Small intestine (tissue), 7 donors: ENCODE measurements around the gene AFAP1. TPM values are rescaled to one million over a fixed set of nuclear protein-coding genes. Genes with fewer than 3 reads are reported as not detected.

ENCODE experiments used
- DNase-seq, 2 donors: peaks; one replicate each; pipeline versions ENCODE4 v3.0.0 to v3.0.0-alpha.2; 2013
- FAIRE-seq: peaks from 2 replicates; lab custom pipeline; 2012; peaks lifted over from hg19 to GRCh38; lab: Jason Lieb, UNC
- H3K27ac ChIP-seq, 3 donors: one replicate each; pipeline ENCODE4 v1.5.1; 2013; ENCODE audit warnings: low read length in 2 of 3, mild to moderate bottlenecking in 2 of 3, control low read depth in 1 of 3, inconsistent platforms in 1 of 3, low read depth in 1 of 3, moderate library complexity in 1 of 3
- H3K27me3 ChIP-seq, 3 donors: one replicate each; pipeline ENCODE4 v1.6.1; 2013; ENCODE audit warnings: low read length in 3 of 3, inconsistent platforms in 1 of 3; ENCODE audit not compliant: control insufficient read depth in 3 of 3, insufficient read depth in 3 of 3
- H3K36me3 ChIP-seq, 3 donors: one replicate each; pipeline ENCODE4 v1.6.1; 2013; ENCODE audit warnings: low read length in 3 of 3, inconsistent platforms in 1 of 3, low read depth in 1 of 3, mild to moderate bottlenecking in 1 of 3, moderate library complexity in 1 of 3; ENCODE audit not compliant: control insufficient read depth in 3 of 3, insufficient read depth in 2 of 3
- H3K4me1 ChIP-seq, 3 donors: one replicate each; pipeline ENCODE4 v1.6.1; 2013; ENCODE audit warnings: low read length in 2 of 3, inconsistent platforms in 1 of 3, low read depth in 1 of 3, mild to moderate bottlenecking in 1 of 3, moderate library complexity in 1 of 3; ENCODE audit not compliant: control insufficient read depth in 3 of 3, insufficient read depth in 2 of 3
- H3K4me3 ChIP-seq, 3 donors: one replicate each; pipeline ENCODE4 v1.5.1; 2013; ENCODE audit warnings: low read length in 3 of 3, control low read depth in 1 of 3, inconsistent platforms in 1 of 3, low read depth in 1 of 3, mild to moderate bottlenecking in 1 of 3, moderate library complexity in 1 of 3
- H3K9me3 ChIP-seq, 2 donors: one replicate each; pipeline ENCODE4 v1.6.1; 2013; ENCODE audit warnings: low read depth in 1 of 2, low read length in 1 of 2; ENCODE audit not compliant: control insufficient read depth in 2 of 2, insufficient read depth in 1 of 2
- WGBS, 3 donors: extraction: QIAGEN DNeasy Blood & Tissue Kit; methylation state at CpG; one replicate each; pipeline ENCODE4 v1.1.7; 2013; 5-methylcytosine and 5-hydroxymethylcytosine counted together
- polyA plus RNA-seq, 4 donors: library from polyadenylated mRNA; stranded (reverse) in 3 of 4; unstranded in 1 of 4; fragments of 200-250 nt in 3 of 4; fragments of 120-200 nt in 1 of 4; gene quantifications; one replicate each; pipeline versions ENCODE4 v1.2.1 to v1.2.3, GENCODE V29; 2013
- donor health status: healthy with polysubstance abuse.
- donor health status: control.
- donor health status: control.
- donor health status: Bipolar disorder and iron deficiency.
- donor health status: healthy.

AFAP1 gene
- polyA plus RNA-seq, 4 donors, result 2.2 to 14.0 (median 6.7) TPM

GRCh38 chr4:7960017-7960789 is 20.5 kb upstream of the AFAP1 start:
- FAIRE-seq (no peak), DNase-seq (no peak)
- H3K4me3 ChIP-seq, result no peak overlapping the region
- H3K27ac ChIP-seq, result peak overlapping the region in 2 of 3 donors; percentile 1 to 19
- no peaks in the 10 kb centered on the region for H3K27me3 ChIP-seq
- peaks cover 0 to 27% (median 2%) of the 10 kb centered on the region in 3 donors for H3K4me1 ChIP-seq
- no peaks in the 10 kb centered on the region for H3K36me3 ChIP-seq
- 75 to 80% (median 75%) methylated on average over 11 of the region's 11 CpGs for WGBS, 3 donors
- H3K9me3 ChIP-seq, result no peaks in the 10 kb centered on the region

GRCh38 chr4:7959078-7959477 is 19.4 kb upstream of the AFAP1 start:
- Histone ChIP-seq H3K36me3 (no peaks in the 10 kb centered on the region), H3K4me1 (peaks cover 0 to 28% (median 2%) of the 10 kb centered on the region in 3 donors), H3K4me3 (no peak overlapping the region), H3K9me3 (peaks cover 2 to 4% of the 10 kb centered on the region in 2 donors), H3K27me3 (no peaks in the 10 kb centered on the region), H3K27ac (no peak overlapping the region)
- 83 to 85% (median 85%) methylated on average over 7 of the region's 7 CpGs for WGBS, 3 donors
- no peak for FAIRE-seq
- no peak for DNase-seq

- no peak for FAIRE-seq
- peaks cover 0 to 25% (median 2%) of the 10 kb centered on the region in 3 donors for H3K4me1 ChIP-seq
- H3K27me3 ChIP-seq, result no peaks in the 10 kb centered on the region
- DNase-seq, result peak; percentile 25 to 76
- H3K9me3 ChIP-seq, result peaks cover 2 to 4% of the 10 kb centered on the region in 2 donors
- H3K27ac ChIP-seq, result peak overlapping the region in 1 of 3 donors; percentile 82
- H3K36me3 ChIP-seq, result no peaks in the 10 kb centered on the region
- no peak overlapping the region for H3K4me3 ChIP-seq
- 18 to 53% (median 26%) methylated on average over 11 of the region's 11 CpGs for WGBS, 3 donors
These were observed 17.4 kb upstream of the AFAP1 start for GRCh38 chr4:7956934-7957656.

- DNase-seq, result peak in 1 of 2 donors; percentile 35
- peaks cover 2 to 9% of the 10 kb centered on the region in 2 donors for H3K9me3 ChIP-seq
- H3K36me3 ChIP-seq, result no peaks in the 10 kb centered on the region
- 54 to 62% (median 62%) methylated on average over 8 of the region's 8 CpGs for WGBS, 3 donors
- H3K4me1 ChIP-seq, result peaks cover 0 to 24% (median 2%) of the 10 kb centered on the region in 3 donors
- H3K4me3 ChIP-seq, result no peak overlapping the region
- no peaks in the 10 kb centered on the region for H3K27me3 ChIP-seq
- FAIRE-seq, result no peak
- peak overlapping the region in 1 of 3 donors; percentile 82 for H3K27ac ChIP-seq
These were observed 16.7 kb upstream of the AFAP1 start for GRCh38 chr4:7956270-7956808.

- Histone ChIP-seq H3K27ac (no peak overlapping the region), H3K27me3 (no peaks in the 10 kb centered on the region), H3K36me3 (no peaks in the 10 kb centered on the region), H3K4me1 (peaks cover 0 to 20% (median 2%) of the 10 kb centered on the region in 3 donors), H3K9me3 (peaks cover 2 to 19% of the 10 kb centered on the region in 2 donors), H3K4me3 (no peak overlapping the region)
- DNase-seq (peak in 1 of 2 donors; percentile 40), FAIRE-seq (no peak)
- WGBS, 3 donors, result 39 to 65% (median 63%) methylated on average over 4 of the region's 4 CpGs
These were observed 15.7 kb upstream of the AFAP1 start for GRCh38 chr4:7955393-7955792.

GRCh38 chr4:7952615-7953014 is 13.0 kb upstream of the AFAP1 start:
- Histone ChIP-seq H3K36me3 (no peaks in the 10 kb centered on the region), H3K27me3 (no peaks in the 10 kb centered on the region), H3K9me3 (peaks cover 2 to 19% of the 10 kb centered on the region in 2 donors), H3K4me1 (peaks cover 0 to 27% (median 3%) of the 10 kb centered on the region in 3 donors), H3K27ac (no peak overlapping the region), H3K4me3 (no peak overlapping the region)
- FAIRE-seq (no peak), DNase-seq (no peak)
- 91 to 95% (median 93%) methylated on average over 9 of the region's 9 CpGs for WGBS, 3 donors

GRCh38 chr4:7950301-7951092 is 10.8 kb upstream of the AFAP1 start:
- no peak overlapping the region for H3K4me3 ChIP-seq
- WGBS, 3 donors, result 87 to 94% (median 92%) methylated on average over 18 of the region's 18 CpGs
- FAIRE-seq (no peak), DNase-seq (no peak)
- no peak overlapping the region for H3K27ac ChIP-seq
- H3K9me3 ChIP-seq, result peaks cover 2 to 19% of the 10 kb centered on the region in 2 donors
- no peaks in the 10 kb centered on the region for H3K27me3 ChIP-seq
- no peaks in the 10 kb centered on the region for H3K36me3 ChIP-seq
- peaks cover 0 to 16% (median 2%) of the 10 kb centered on the region in 3 donors for H3K4me1 ChIP-seq
